ENCODE data around the gene MED25. TPM values are rescaled to one million over a fixed set of nuclear protein-coding genes. Genes with fewer than 3 reads are reported as not detected.

Gene MED25
- total and polyA plus RNA-seq, 9 of the 15 experiments (the other 6 are each of a cell fraction or from before 2014, with no cell fraction given) = 4.1 to 93.9 (median 19.3) TPM

- no peak for DNase-seq (ENCODE audit: extremely low read depth in 1 of 4, low spot score in 3 of 4)
- H3K9me1 ChIP-seq (ENCODE audit: control insufficient read depth, insufficient read depth, low read length) = no peaks in the 10 kb centered on the region
- BruUV-seq (replicated peaks) = no TSS peak
- ChIA-PET POLR2A (interaction anchor here (0.6 to 2.2 kb wide), 2 partner anchors 14 to 821 kb away, joined by 3 to 5 read pairs; no protein-coding TSS in a partner anchor), CTCF (ENCODE audit: low intra/inter-chr PET ratio) (no interaction called here)
- WGBS (ENCODE audit: insufficient coverage, low coverage, missing lambda C conversion rate) = 87% methylated on average over 12 of the region's 13 CpGs
- FAIRE-seq = no peak
- H3K36me3 ChIP-seq (ENCODE audit: control insufficient read depth, insufficient read depth, low read length) = peaks cover 57% of the 10 kb centered on the region
- TF ChIP-seq ZNF316 (IDR thresholded peaks at IDR 0.05) (no peak), MLLT1 (IDR thresholded peaks at IDR 0.05) (0 out of 4 replicates have a peak, but pooled peaks of 1 of the 2 experiments have one; percentile 44)
- H3K4me1 ChIP-seq (replicated peaks in 1 of 2; ENCODE audit: control insufficient read depth in 2 of 2, insufficient read depth in 2 of 2, low read length in 2 of 2) = peaks cover 58 to 83% of the 10 kb centered on the region in 2 experiments
- peak overlapping the region in 1 of 2 experiments; percentile 77; a peak in 1 of 4 replicates for H3K9ac ChIP-seq (ENCODE audit: insufficient read depth in 1 of 2, low read depth in 2 of 2, low read length in 2 of 2)
- in situ Hi-C loops (cut with MboI) (no loop called here), intact Hi-C loops (cut with micrococcal nuclease) (no loop called here)
- peaks cover 5% of the 10 kb centered on the region; the same call in 1 of the 2 replicates for H4K20me1 ChIP-seq (replicated peaks; ENCODE audit: control insufficient read depth, insufficient read depth, low read length)
- no peak for ATAC-seq
- no peak overlapping the region for H3K4me2 ChIP-seq (ENCODE audit: insufficient read depth, low read length)
- H3K4me3 ChIP-seq = no peak overlapping the region
- peak overlapping the region; percentile 39; the same call in 2 of the 3 replicates for H3K27ac ChIP-seq (ENCODE audit: extremely low read depth, low read depth, low read length)
- no peaks in the 10 kb centered on the region for H3K9me3 ChIP-seq (replicated peaks; ENCODE audit: control insufficient read depth, insufficient read depth, low read depth, low read length)
- no peak overlapping the region for H2AFZ ChIP-seq (ENCODE audit: low read depth, low read length)
- H3K27me3 ChIP-seq (ENCODE audit: control insufficient read depth in 2 of 2, insufficient read depth in 2 of 2, low read length in 2 of 2) = no peaks in the 10 kb centered on the region
- peaks cover 90% of the 10 kb centered on the region for H3K79me2 ChIP-seq (ENCODE audit: control insufficient read depth, insufficient read depth, low read length)
Measured at GRCh38 chr19:49771674-49772139, 46.4 kb upstream of the MED25 start.

- Histone ChIP-seq H3K9me3 (replicated peaks; ENCODE audit: control insufficient read depth, insufficient read depth, low read depth, low read length) (no peaks in the 10 kb centered on the region), H2AFZ (ENCODE audit: low read depth, low read length) (no peak overlapping the region), H4K20me1 (replicated peaks; ENCODE audit: control insufficient read depth, insufficient read depth, low read length) (peaks cover 5% of the 10 kb centered on the region; the same call in 1 of the 2 replicates), H3K4me2 (ENCODE audit: insufficient read depth, low read length) (peak overlapping the region; percentile 73), H3K4me1 (replicated peaks in 1 of 2; ENCODE audit: control insufficient read depth in 2 of 2, insufficient read depth in 2 of 2, low read length in 2 of 2) (peaks cover 58 to 81% of the 10 kb centered on the region in 2 experiments), H3K9ac (ENCODE audit: insufficient read depth in 1 of 2, low read depth in 2 of 2, low read length in 2 of 2) (peak overlapping the region; percentile 48 to 80), H3K27me3 (ENCODE audit: control insufficient read depth in 2 of 2, insufficient read depth in 2 of 2, low read length in 2 of 2) (no peaks in the 10 kb centered on the region), H3K79me2 (ENCODE audit: control insufficient read depth, insufficient read depth, low read length) (peaks cover 90% of the 10 kb centered on the region), H3K27ac (ENCODE audit: extremely low read depth, low read depth, low read length) (peak overlapping the region; percentile 60; the same call in 2 of the 3 replicates), H3K4me3 (no peak overlapping the region), H3K9me1 (ENCODE audit: control insufficient read depth, insufficient read depth, low read length) (peaks cover under 1% of the 10 kb centered on the region), H3K36me3 (ENCODE audit: control insufficient read depth, insufficient read depth, low read length) (peaks cover 59% of the 10 kb centered on the region)
- FAIRE-seq (peak; percentile 87), ATAC-seq (peak; percentile 71), DNase-seq (ENCODE audit: extremely low read depth in 1 of 4, low spot score in 3 of 4) (peak in 3 of 4 experiments; percentile 25 to 83 (median 68))
- 20% methylated on average over 9 of the region's 10 CpGs for WGBS (ENCODE audit: insufficient coverage, low coverage, missing lambda C conversion rate)
- intact Hi-C loops (cut with micrococcal nuclease) (no loop called here), in situ Hi-C loops (cut with MboI) (no loop called here)
- no TSS peak for BruUV-seq (replicated peaks)
- ChIA-PET CTCF (ENCODE audit: low intra/inter-chr PET ratio) (no interaction called here), POLR2A (interaction anchor here (2.2 kb wide), 1 partner anchor 13 kb away, joined by 5 read pairs; no protein-coding TSS in a partner anchor)
- peak; percentile 47 for TF ChIP-seq ARID1B (IDR thresholded peaks at IDR 0.05)
- TF ChIP-seq SMARCA4 (IDR thresholded peaks at IDR 0.05) = 0 out of 2 replicates have a peak, but pooled peaks have one; percentile 47
- TF ChIP-seq SUPT5H (IDR thresholded peaks at IDR 0.05) = peak; percentile 45; the same call in 1 of the 2 replicates
- TF ChIP-seq TRIM28 (IDR thresholded peaks at IDR 0.05) = peak; percentile 39; the same call in 1 of the 2 replicates
- TF ChIP-seq, protein P1, sequence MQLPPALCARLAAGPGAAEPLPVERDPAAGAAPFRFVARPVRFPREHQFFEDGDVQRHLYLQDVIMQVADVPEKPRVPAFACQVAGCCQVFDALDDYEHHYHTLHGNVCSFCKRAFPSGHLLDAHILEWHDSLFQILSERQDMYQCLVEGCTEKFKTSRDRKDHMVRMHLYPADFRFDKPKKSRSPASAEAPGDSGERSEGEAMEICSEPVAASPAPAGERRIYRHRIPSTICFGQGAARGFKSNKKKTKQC (CRISPR knock-in tag; IDR thresholded peaks at IDR 0.05) = no peak
- peak; percentile 47 for TF ChIP-seq DPF2 (IDR thresholded peaks at IDR 0.05)
- TF ChIP-seq NFRKB (IDR thresholded peaks at IDR 0.05; ENCODE audit: low read depth) = no peak
- TF ChIP-seq ELF4 (CRISPR knock-in tag; IDR thresholded peaks at IDR 0.05) = peak; percentile 84
- no peak for TF ChIP-seq ZNF184 (CRISPR knock-in tag; IDR thresholded peaks at IDR 0.05)
- TF ChIP-seq CEBPB (tag; IDR thresholded peaks at IDR 0.05) = no peak
- peak; percentile 93 for TF ChIP-seq HDGF (IDR thresholded peaks at IDR 0.05)
- 0 out of 2 replicates have a peak, but pooled peaks have one; percentile 19 for TF ChIP-seq ZFX (CRISPR knock-in tag; IDR thresholded peaks at IDR 0.05)
- 0 out of 2 replicates have a peak, but pooled peaks have one; percentile 17 for TF ChIP-seq SMARCE1 (IDR thresholded peaks at IDR 0.05)
- TF ChIP-seq SREBF1 (IDR thresholded peaks at IDR 0.05; ENCODE audit: borderline replicate concordance, low read depth, low read length) = no peak
- TF ChIP-seq ZEB2 (IDR thresholded peaks at IDR 0.05) = no peak
Measured at GRCh38 chr19:49772850-49773432, 45.1 kb upstream of the MED25 start.

All from K562 (cell line).